GM21367 (cell line): ENCODE measurements around the gene SDC4.
A peak's percentile ranks its signal among the peaks of the same experiment; 100 is the strongest.

Experiments
- ATAC-seq: cut with Tn5 transposase; IDR thresholded peaks from one replicate; pipeline ENCODE4 v1.9.1; 2021; ENCODE audit not compliant: unreplicated experiment

Gene SDC4

DNA sequence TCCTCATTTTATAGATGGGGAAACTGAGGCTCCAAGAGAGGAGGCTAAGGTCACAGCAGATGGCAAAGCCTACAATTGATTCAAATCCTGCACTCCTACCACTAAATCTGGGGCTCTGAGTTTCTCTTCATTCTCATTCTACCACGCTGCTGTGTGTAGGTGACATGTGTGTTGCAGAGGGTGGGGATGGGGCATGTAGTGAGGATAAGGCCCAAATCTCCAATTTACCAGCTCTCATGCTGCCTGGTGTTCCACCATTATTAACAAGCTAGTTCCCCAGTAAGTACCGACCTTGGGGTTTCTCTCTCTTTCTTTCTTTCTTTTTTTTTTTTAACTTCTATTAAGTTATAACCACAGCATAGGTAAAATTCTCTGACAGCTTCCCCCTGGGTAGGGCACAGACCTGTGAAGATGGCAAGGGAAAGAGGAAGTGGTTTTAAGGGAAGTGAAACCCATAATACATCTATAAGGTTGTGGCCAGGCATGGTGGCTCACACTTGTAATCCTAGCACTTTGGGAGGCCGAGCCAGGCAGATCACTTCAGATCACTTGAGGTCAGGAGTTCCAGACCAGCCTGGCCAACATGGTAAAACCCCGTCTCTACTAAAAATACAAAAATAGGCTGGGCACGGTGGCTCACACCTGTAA lies 27.2 kb downstream of the SDC4 start:
- peak; percentile 68 for ATAC-seq

- ATAC-seq, result no peak
Observed at GRCh38 chr20:45318948-45319347, 29.3 kb downstream of the SDC4 start.

- no peak for ATAC-seq
Observed at GRCh38 chr20:45318386-45318939, 29.8 kb downstream of the SDC4 start.

DNA sequence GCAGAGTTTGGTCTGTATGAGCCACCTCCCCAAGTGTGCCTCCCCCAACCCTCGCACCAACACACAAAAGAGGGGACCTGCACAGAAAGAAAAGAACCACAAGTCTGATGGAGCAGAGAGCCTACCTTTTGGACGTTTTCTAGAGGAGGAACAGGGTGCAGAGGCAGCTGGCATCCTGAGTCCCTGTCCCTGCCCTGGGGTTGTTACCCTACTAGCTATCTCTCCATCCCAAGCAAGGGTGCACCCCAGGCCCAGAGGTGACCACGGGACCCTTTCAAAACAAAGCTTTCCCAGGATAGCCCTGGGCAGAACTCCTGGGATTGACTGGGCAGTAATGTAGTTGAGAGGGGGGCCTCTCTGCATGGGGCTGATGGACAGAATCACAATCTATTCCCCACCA lies 30.4 kb downstream of the SDC4 start:
- ATAC-seq, result no peak

GRCh38 chr20:45316150-45317080 lies 31.8 kb downstream of the SDC4 start:
- ATAC-seq, result no peak

DNA sequence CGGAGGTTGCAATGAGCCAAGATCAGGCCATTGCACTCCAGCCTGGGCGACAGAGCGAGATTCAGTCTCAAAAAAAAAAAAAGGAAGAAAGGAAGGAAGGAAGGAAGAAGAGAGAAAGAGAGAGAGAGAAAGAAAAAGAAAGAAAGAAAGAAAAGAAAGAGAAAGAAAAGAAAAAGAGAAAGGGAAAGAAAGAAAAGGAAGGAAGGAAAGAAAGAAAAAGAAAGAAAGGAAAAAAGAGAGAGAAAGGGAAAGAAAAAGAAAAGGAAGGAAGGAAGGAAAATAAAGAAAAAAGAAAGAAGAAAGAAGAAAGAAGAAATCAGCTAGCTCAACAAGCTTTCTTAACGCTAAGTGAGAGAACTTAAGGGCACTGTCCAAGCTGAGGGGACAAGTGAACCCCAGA lies 32.6 kb downstream of the SDC4 start:
- no peak for ATAC-seq

- ATAC-seq, result no peak
Observed at GRCh38 chr20:45313943-45314342, 34.3 kb downstream of the SDC4 start.

GRCh38 chr20:45313065-45313695 lies 35.0 kb downstream of the SDC4 start:
- no peak for ATAC-seq

DNA sequence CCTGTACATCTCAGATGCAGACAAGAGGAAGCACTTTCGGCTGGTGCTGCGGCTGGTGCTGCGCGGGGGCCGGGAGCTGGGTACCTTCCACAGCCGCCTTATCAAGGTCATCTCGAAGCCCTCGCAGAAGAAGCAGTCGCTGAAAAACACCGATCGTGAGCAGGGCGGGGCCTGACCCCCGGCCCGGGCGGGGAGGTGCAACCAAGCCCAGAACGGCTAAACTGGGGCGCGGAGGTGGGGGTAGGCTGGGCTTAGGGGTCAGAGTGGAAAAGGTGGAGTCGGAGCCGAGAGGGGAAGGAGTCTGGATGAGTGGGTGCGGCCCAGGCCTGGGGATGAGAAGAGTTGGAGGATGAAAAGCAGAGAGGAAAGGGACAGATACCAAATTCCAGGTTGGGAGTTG lies 36.0 kb downstream of the SDC4 start:
- no peak for ATAC-seq

DNA sequence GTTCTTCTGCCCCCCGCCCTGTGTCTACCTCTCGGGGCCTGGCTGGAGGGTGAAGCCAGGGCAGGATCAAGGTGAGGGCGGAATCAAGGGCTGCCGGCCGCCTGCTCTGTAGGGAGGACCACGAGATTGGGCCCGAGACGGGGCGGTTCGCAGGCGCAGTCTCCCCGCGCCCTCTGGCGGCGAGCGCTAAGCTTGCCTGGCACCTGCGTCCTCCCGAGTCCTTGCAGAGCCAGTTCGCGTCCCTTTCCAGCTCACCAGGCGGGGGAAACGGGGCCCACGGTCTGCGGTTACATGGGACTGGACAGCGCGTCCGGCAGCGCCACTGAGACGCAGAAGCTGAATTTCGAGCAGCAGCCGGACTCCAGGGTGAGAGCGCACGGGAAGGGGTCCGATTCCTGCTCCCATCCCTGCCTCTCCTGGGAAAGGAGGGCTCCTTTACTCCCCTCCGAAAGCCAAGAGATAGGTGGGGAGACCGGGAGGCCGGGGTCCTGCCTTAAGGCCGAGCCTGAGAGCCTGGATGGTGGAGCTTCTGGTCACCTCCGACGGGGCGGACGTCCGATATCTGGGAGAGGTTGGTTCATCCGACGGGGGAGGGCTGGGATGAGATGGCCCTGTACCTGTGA lies 36.5 kb downstream of the SDC4 start:
- ATAC-seq, result no peak

DNA sequence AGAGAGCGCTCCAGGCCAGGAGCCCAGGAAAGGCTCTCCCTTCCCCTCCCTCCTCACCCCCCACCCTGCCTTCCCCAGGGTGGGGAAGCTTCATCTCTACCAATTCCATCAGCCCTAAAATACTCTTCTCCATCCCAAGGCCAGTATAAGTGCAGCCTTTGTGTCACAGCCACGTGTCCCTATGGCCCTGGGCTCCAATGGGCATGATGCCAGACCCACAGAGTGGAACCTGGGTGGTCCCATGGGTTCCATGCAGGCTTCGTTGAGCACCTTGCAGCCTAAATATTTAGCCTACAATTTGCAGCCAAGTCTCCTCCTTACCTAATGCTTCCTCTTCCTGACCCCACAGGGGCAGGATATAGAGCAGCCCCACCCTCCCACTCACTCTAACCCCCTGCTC lies 39.1 kb downstream of the SDC4 start:
- ATAC-seq, result no peak

DNA sequence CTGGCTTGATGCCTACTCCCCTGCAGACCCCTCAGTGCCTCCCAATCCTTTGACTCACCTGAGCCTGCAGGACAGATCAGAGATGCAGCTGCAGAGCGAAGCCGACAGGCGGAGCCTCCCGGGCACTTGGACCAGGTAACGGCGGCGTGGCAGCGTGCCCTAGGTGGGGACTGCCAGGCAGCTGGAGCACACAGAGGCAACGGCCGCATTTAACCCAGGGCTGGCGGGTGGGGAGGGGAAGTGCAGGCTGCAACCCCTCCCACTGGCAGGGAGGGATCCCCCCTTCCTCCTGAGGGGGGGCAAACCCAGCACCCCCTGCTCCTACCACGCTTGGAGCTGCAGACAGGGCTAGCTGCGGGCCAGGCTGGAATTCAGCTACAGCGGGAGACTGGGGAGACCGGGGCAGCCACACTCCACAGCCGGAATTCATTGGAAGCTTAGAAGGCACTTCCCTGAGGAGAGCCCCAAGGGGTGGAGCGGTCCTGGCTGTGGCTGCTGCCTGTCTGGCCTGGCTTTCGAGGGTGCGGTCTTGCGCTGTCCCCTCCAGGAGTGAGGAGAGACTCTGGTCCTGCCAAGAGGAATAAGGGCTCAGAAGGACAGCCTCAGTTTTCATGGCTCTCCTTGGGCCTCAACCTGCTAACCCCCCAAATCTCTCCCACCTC lies 40.0 kb downstream of the SDC4 start, which contains the start of gene MATN4:
TSS of gene MATN4 (minus strand) at position 183 of the 662 bp plus-strand sequence. CDS start 2,717 bp downstream, outside the sequence.
- ATAC-seq, result no peak

GRCh38 chr20:45307076-45307640 lies 41.1 kb downstream of the SDC4 start:
- ATAC-seq, result no peak

DNA sequence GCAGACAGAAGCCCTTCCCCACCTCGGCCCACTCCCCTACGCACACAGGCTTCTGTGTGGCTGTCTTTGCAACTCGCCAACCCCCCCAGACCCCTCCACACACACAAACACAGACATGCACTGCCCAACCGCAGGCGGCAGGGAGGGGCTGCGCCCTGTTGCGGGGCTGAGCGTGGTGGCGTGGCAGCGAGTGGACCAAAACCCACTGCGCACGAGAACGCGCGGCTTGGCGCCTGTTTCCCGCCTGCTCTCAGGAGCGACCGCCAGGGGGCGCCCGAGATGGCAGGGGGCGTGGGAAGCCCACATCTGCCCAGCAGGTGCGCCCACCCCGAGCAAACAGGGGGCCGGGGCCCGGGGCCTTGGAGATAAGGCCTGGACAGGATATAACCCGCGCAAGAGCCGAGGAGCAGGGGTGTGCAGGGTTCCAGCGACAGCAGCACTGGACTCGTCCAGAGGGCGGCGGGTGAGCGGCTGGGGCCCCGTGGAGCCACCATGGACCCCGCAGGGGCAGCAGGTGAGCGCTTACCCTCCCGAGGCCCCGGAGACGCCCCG lies 41.7 kb downstream of the SDC4 start, which contains the start of gene RBPJL:
TSS of gene RBPJL (plus strand) at position 410 of the 552 bp plus-strand sequence. CDS start at position 493, 83 bp downstream.
- ATAC-seq, result no peak

DNA sequence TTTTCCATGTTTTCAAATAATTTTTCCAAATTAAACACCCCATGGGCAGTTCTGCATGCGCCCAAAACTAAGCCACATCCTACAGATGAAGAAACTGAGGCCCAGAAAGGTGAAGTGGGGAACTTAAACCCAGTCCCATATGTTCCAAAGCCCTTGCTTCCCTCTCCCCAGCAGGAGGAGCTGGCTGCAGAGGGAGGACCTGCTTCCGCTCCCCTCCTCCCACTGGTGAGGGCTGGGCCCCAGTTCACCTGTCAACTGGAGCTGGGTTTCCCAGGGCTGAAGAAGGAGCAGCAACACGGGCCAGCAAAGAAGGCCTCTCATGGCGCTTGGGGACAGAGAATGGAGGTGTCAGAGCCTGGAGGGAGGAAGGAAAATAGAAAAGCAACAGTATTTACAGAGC lies 43.0 kb downstream of the SDC4 start:
- ATAC-seq, result no peak

DNA sequence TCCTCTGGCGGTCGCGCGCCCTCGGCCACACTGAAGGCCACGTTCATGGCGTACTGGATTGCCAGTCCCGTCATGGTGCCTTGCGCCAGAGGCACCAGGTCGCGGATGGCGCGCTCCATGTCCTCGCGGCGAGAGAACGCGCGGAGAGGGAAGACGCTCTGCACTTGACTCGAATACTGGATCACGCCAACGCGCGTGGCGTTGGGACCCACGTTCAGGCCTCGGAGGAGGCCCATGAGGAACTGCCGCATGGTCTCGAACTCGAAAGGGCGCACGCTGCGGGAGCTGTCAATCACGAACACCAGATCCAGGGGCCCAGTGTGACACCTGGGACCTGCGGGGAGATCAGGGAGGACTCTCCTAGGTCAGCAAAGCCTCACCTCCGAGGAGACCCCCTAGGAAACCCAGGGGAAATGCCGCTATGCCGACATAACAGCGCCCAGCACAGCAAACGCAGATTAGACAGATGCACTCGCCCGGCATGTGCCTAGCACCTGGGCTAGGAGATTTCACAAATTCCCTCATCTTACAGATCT lies 43.7 kb downstream of the SDC4 start:
- no peak for ATAC-seq

GRCh38 chr20:45303586-45304463 lies 44.4 kb downstream of the SDC4 start:
- no peak for ATAC-seq

DNA sequence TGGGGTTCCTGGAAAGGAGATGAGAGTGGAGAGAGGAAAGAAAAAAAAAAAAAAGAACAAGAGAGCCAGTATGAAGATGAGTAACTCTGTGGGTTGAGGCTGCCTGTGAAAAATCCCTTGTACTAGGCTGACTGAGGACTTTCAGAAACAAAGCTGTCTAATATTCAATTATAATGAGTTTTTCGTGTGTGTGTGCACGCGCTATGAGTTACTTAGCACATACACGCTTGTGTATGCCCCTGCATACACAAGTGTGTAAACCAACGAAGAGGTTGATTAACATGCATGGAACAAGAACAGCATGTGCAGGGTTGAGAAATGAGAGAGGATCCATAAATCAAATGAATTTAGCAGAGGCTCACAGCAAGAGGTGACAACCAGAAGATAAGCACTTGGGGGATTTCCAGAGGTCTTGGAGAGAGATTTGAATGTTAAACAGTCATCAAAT lies 46.4 kb downstream of the SDC4 start:
- ATAC-seq, result no peak
